NCI-H2196 treated with DMSO at 0.1 percent for 48 hours (cell line): Measurements from ENCODE around the gene TBC1D5.
"Not testable (repeated sequence)": the region's sequence is repeated elsewhere in the genome, so short reads cannot be mapped to it uniquely, and the experiment has no call there.

Experiments used
- DNase-seq: peaks from one replicate; lab custom pipeline; 2025; ENCODE audit not compliant: unreplicated experiment; lab: John Stamatoyannopoulos, UW

The TBC1D5 gene

GRCh38 chr3:17717411-17717810, 25.0 kb downstream of the TBC1D5 start:
- no peak for DNase-seq

- no peak for DNase-seq
Observed at GRCh38 chr3:17714473-17714872, 28.0 kb downstream of the TBC1D5 start.

GRCh38 chr3:17709236-17709810, 33.1 kb downstream of the TBC1D5 start:
- no peak for DNase-seq

DNA sequence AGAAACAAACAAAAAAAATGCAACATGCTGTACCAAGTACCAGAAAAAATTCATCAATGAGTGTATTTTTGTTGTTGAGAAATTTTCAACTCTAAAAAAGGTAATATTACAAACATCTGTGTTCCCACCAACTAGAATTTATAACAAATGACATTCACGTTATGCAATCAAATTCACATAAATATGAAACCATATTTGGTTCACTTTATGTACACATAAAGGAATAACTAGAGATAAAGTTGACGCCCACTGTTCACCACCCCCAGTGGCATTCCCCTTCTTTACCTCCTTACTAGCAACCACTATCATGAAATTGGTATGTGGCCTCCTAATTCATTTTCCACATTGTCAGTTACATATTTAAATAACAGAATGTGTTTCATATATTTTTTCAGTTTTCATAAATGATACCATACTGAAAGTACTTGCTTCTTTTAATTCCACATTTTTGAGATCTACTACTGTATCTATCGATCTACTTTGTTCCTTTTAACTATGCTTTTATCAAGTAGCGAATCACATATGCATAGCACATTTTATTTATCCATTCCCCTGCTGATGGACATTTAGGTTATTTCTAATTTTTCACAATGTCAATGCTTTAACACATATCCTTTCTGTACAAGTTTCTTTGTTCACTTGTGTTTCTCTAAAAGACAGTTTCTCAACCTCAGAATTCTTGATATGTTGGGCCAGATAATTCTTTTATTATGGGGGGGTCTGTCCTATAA, 34.5 kb downstream of the TBC1D5 start:
- no peak for DNase-seq

DNA sequence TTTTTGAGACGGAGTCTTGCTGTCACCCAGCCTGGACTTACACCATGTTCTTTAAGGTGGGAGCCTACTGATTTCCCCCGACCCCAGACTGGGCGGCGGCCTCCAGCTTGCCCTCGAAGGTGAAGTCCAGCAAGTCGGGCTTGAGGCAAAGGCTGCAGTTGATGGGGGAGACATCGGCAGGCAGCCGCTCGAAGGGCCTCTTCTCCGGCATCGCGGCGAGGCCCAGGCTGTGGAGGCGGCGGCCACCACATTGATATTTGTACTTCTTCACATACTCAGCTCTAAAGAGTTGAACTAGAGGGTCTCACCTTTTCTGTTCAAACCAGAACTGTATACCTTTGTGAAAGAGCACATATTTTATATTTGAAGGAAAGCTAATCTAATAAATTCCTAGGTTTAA, 36.4 kb downstream of the TBC1D5 start:
- DNase-seq = not testable (repeated sequence)

- DNase-seq = not testable (repeated sequence)
Observed at GRCh38 chr3:17699815-17700214, 42.6 kb downstream of the TBC1D5 start.

DNA sequence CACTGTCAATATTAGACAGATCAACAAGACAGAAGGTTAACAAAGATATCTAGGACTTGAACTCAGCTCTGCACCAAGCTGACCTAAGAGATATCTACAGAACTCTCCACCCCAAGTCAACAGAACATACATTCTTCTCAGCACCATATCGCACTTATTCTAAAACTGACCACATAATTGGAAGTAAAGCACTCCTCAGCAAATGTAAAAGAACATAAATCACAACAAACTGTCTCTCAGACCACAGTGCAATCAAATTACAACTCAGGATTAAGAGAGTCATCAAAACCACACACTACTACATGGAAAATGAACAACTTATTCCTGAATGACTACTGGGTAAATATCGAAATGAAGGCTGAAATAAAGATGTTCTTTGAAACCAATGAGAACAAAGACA, 46.8 kb downstream of the TBC1D5 start:
- not testable (repeated sequence) for DNase-seq

DNA sequence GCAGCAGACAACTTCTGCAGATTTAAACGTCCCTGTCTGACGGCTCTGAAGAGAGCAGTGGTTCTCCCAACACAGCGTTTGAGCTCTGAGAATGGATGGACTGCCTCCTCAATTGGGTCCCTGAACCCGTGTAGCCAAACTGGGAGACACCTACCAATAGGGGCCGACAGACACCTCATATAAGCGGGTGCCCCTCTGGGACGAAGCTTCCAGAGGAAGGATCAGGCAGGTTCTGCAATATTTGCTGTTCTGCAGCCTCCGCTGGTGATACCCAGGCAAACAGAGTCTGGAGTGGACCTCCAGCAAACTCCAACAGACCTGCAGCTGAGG, 48.8 kb downstream of the TBC1D5 start:
- DNase-seq = not testable (repeated sequence)

GRCh38 chr3:17692846-17693669, 49.4 kb downstream of the TBC1D5 start:
- DNase-seq = not testable (repeated sequence)

- no peak for DNase-seq
Observed at GRCh38 chr3:17687566-17687965, 54.9 kb downstream of the TBC1D5 start.

DNA sequence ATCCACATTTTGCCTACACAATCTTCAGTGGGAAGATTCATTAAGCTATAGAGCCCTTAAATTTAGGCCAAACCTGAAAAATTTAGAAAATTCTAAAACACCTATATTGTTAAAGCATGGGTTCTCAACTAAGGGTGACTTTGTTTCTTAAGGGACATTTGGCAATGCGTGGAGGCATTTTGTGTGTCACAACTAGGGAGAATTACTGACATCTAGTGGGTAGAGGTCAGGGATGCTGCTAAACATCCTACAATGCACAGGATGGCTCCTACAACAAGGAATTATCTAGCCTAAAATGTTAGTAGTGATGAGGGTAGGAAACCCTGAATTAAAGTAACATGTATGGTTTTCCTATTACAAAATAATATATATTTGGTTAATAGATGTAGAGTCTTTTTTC, 55.8 kb downstream of the TBC1D5 start:
- DNase-seq = no peak

GRCh38 chr3:17683542-17684207, 58.8 kb downstream of the TBC1D5 start:
- DNase-seq = no peak

GRCh38 chr3:17680530-17680929, 61.9 kb downstream of the TBC1D5 start:
- no peak for DNase-seq

DNA sequence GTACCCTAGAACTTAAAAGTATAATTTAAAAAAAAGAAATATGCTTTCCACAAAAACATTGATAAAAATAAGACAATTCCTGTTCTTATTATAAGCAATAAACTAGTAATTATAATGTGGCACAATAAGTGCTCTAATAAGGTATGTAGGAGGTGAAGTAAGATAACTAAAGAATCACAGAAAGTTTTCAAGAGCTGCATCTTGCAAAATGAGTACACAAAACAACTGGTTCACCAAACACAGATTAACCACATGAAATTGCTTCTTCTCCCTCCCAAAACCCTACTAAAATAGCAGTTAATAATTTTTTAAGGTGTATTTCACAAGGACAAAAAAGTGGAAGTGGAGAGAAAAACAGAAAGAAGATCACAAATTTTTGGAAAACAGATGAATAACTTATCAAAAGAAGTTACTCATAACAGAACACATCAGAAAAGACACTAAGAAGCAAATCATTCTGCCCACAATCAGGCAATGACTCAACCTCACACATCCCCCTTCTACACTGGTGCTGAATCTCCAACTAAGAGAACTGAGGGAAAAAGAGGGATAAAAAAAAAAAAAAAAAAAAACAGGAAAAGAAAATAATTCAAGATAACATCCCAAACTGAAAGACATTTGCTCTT, 64.2 kb downstream of the TBC1D5 start:
- no peak for DNase-seq

GRCh38 chr3:17674082-17674686, 68.2 kb downstream of the TBC1D5 start:
- DNase-seq = no peak

DNA sequence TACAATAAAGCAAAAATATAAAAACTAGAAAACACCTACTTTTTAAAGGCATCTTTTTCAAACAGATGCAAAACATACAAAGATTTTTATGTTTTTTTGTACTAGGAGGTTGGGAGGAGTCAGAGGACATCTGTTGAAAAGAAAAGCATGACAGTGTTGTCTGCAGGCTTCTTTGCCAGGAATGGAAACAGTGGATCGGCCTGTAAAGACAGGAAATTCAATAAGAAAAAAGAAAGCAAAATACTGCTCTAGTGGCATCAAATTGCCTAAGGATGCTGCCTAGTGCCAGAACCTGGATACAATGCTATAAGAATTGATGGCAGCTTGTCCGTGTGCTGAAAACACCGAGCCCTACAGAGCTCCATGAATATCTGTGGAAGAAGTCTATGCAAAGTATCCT, 69.9 kb downstream of the TBC1D5 start:
- DNase-seq = no peak

GRCh38 chr3:17670749-17671148, 71.7 kb downstream of the TBC1D5 start:
- DNase-seq = no peak

DNA sequence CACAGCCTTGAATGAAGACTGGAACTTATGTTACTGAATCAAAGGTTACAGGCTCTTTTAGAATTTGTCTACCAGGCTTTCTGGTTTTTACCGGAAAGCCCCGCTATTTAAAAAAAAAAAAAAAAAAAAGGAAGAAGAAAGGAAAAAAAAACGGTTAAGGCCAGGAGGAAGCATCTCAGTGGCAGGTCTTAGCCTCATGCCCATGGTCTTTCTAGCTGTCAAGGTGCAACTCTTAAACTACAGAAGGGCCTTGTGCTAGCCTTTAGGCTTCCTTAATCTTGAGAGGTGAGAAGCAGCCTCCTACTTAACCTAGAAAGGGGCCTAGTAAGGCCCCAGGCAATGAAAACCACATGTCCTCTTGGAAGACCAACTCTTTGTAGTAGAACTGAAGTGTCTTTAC, 77.5 kb downstream of the TBC1D5 start:
- no peak for DNase-seq

DNA sequence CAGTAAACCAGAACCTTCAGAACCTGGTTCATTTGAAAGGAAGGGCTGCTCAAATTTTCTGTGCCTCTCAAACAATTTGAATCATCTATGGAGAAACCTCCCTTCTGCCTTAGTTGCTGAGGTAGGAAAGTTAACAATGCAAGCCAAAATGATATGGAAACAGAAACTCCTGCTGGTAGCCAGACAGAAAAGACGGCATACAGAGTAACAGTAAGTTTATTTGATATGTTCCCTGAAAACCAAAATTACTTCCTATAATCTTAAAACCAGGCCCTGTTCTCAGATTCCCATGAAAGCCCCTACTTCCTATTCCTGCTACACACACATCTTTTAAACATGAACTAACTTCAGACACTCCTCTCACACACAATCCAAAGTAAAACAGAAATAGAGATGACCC, 86.2 kb downstream of the TBC1D5 start:
- DNase-seq = no peak

GRCh38 chr3:17655743-17656142, 86.7 kb downstream of the TBC1D5 start:
- DNase-seq = no peak

GRCh38 chr3:17649748-17650147, 92.7 kb downstream of the TBC1D5 start:
- not testable (repeated sequence) for DNase-seq
